Body of pancreas (tissue), 4 donors: ENCODE measurements around the gene TSPAN14. TPM values are rescaled to one million over a fixed set of nuclear protein-coding genes. Genes with fewer than 3 reads are reported as not detected.

Experiments
- ATAC-seq: fragments of 150-250 bp; one replicate; pipeline ENCODE4 v1.9.1; 2016
- DNase-seq, 4 donors: peaks; one replicate each; pipeline ENCODE4 v3.0.0-alpha.2; 2019
- H3K27ac ChIP-seq, 4 donors: fragments of 200-600 bp; sonication (generic); 1 replicate in 3 of 4; 2 replicates in 1 of 4; pipeline versions ENCODE4 v1.5.1 to v1.6.1; 2016 to 2019; ENCODE audit warnings: mild to moderate bottlenecking in 1 of 4, mixed read lengths in 1 of 4, moderate library complexity in 1 of 4
- H3K27me3 ChIP-seq, 2 donors: fragments of 200-600 bp; sonication (generic); one replicate each; pipeline ENCODE4 v1.6.0; 2016; ENCODE audit warnings: mild to moderate bottlenecking in 1 of 2
- H3K36me3 ChIP-seq, 2 donors: fragments of 200-600 bp; sonication (generic); replicated peaks in 1 of 2; 2 replicates each; pipeline ENCODE4 v1.5.1; 2016; ENCODE audit warnings: low read depth in 2 of 2; ENCODE audit not compliant: insufficient read depth in 1 of 2
- H3K4me1 ChIP-seq: fragments of 200-600 bp; sonication (generic); one replicate; pipeline ENCODE4 v1.6.0; 2016
- H3K4me3 ChIP-seq, 2 donors: fragments of 200-600 bp; sonication (generic); 1 replicate in 1 of 2; 2 replicates in 1 of 2; pipeline ENCODE4 v1.5.1; 2016 to 2019
- H3K9me3 ChIP-seq, 3 donors: fragments of 200-600 bp; sonication (generic); 1 replicate in 2 of 3; 2 replicates in 1 of 3; pipeline ENCODE4 v1.5.1; 2016
- POLR2A ChIP-seq, 3 donors: fragments of 450-650 bp; IDR thresholded peaks; one replicate each; pipeline ENCODE4 v1.6.1; 2016; ENCODE audit warnings: antibody characterized with exemption in 3 of 3, mild to moderate bottlenecking in 2 of 3
- WGBS, 2 donors: methylation state at CpG; one replicate each; pipeline ENCODE4 v1.1.5; 2017; 5-methylcytosine and 5-hydroxymethylcytosine counted together
- intact Hi-C: fragments of 100-400 bp; cut with DNase I; formaldehyde crosslinking; loops from one replicate; pipeline ENCODE4 v1.15.1; 2023
- total RNA-seq, 2 donors: library from RNA; depleted of rRNA; stranded (reverse); fragments of >200 nt; gene quantifications; one replicate each; pipeline ENCODE4 v1.1.0, GENCODE V29; 2016
- TF ChIP-seq, protein P1 (sequence below), 7 experiments: fragments of 450-650 bp in 4 of 7; fragments of 200-600 bp in 3 of 7; sonication (generic) in 3 of 7; IDR thresholded peaks; one replicate each; pipeline ENCODE4 v1.5.1; 2016 to 2019; ENCODE audit warnings: antibody characterized with exemption in 7 of 7

Gene TSPAN14
- total RNA-seq, 2 donors from 2014 or later = 22.3 to 63.0 TPM

DNA sequence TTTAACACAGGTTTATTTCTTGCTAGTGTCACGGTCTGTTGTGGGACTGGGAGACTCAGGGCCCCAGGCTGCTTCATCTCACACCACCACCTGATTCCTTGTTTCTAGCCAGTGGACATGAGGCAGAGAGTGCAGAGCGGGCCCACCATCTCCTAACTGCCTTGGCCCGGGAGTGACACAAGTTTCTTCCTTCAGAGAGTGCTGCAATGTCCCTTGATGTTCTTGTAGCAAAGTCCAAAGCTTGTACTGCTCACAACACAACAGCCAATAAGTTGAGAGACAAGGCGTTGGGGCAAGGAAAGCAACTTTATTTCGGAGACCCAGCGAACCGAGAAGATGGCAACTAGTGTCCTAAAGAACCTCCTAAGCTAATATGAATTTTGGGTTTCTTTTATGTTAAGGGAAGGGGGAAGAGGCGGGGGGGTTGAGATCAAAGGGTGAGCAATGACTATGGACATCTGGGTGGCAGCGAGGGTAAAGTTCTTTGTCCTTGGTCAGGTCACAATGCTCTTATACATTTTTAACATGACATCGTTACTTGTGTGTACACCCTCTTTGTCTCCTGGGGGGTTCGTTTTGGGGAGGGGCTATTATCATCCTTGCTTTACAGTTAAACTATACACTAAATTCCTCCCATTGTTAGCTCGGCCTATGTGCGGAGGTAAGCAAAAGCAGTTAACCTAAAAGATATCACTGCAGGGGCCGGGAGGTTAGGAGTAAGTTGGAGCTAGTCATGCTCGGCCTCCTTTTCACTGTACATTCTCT is 115.2 kb downstream of the TSPAN14 start:
- Histone ChIP-seq H3K27me3 (no peaks in the 10 kb centered on the region), H3K27ac (no peak overlapping the region), H3K4me3 (no peak overlapping the region), H3K4me1 (no peaks in the 10 kb centered on the region), H3K9me3 (no peaks in the 10 kb centered on the region), H3K36me3 (no peaks in the 10 kb centered on the region)
- DNase-seq (no peak), ATAC-seq (no peak)
- intact Hi-C loops = no loop called here
- 78 to 80% methylated on average over 14 of the region's 15 CpGs for WGBS, 2 donors
- TF ChIP-seq POLR2A (IDR thresholded peaks at IDR 0.05) = no peak
- TF ChIP-seq, protein P1, sequence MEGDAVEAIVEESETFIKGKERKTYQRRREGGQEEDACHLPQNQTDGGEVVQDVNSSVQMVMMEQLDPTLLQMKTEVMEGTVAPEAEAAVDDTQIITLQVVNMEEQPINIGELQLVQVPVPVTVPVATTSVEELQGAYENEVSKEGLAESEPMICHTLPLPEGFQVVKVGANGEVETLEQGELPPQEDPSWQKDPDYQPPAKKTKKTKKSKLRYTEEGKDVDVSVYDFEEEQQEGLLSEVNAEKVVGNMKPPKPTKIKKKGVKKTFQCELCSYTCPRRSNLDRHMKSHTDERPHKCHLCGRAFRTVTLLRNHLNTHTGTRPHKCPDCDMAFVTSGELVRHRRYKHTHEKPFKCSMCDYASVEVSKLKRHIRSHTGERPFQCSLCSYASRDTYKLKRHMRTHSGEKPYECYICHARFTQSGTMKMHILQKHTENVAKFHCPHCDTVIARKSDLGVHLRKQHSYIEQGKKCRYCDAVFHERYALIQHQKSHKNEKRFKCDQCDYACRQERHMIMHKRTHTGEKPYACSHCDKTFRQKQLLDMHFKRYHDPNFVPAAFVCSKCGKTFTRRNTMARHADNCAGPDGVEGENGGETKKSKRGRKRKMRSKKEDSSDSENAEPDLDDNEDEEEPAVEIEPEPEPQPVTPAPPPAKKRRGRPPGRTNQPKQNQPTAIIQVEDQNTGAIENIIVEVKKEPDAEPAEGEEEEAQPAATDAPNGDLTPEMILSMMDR (IDR thresholded peaks at IDR 0.05) = no peak

DNA sequence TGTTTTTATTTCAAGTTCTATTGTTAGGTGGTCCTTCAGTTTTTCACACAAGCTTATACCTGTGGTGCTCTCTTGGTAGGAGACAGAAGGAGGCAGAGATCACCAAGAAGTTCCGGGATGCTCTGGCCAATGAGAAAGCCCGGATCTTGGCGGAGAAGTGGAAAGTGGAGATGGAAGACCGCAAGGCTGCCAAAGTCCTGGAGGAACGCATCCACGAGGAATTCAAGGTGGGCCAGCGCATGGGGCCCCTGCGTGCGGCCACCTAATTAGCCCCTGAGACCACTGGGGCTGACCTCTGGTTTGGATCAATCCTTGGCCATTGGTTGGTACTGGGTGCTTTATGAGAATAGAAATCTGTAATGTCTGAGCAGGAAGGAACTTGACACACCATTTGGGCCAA is 117.2 kb downstream of the TSPAN14 start:
- Histone ChIP-seq H3K27ac (no peak overlapping the region), H3K36me3 (no peaks in the 10 kb centered on the region), H3K4me1 (no peaks in the 10 kb centered on the region), H3K9me3 (no peaks in the 10 kb centered on the region), H3K4me3 (no peak overlapping the region), H3K27me3 (no peaks in the 10 kb centered on the region)
- TF ChIP-seq, protein P1 (IDR thresholded peaks at IDR 0.05) = no peak
- no peak for TF ChIP-seq POLR2A (IDR thresholded peaks at IDR 0.05)
- intact Hi-C loops = no loop called here
- 87 to 92% methylated on average over 9 of the region's 9 CpGs for WGBS, 2 donors
- no peak for DNase-seq
- ATAC-seq = no peak

GRCh38 chr10:80579181-80579763 is 125.2 kb downstream of the TSPAN14 start:
- intact Hi-C loops = no loop called here
- Histone ChIP-seq H3K27me3 (no peaks in the 10 kb centered on the region), H3K9me3 (peaks cover 0 to 7% (median 0%) of the 10 kb centered on the region in 3 donors), H3K4me1 (no peaks in the 10 kb centered on the region), H3K36me3 (no peaks in the 10 kb centered on the region), H3K4me3 (no peak overlapping the region), H3K27ac (no peak overlapping the region)
- no peak for TF ChIP-seq POLR2A (IDR thresholded peaks at IDR 0.05)
- TF ChIP-seq, protein P1 (IDR thresholded peaks at IDR 0.05) = no peak
- ATAC-seq (no peak), DNase-seq (no peak)
- WGBS, 2 donors = 15 to 22% methylated on average over 5 of the region's 5 CpGs

- peaks cover 0 to 7% (median 0%) of the 10 kb centered on the region in 3 donors for H3K9me3 ChIP-seq
Measured at GRCh38 chr10:80579849-80580637, 125.9 kb downstream of the TSPAN14 start.

More at GRCh38 chr10:80579849-80580637, 125.9 kb downstream of the TSPAN14 start:
- H3K4me1 ChIP-seq = no peaks in the 10 kb centered on the region
- WGBS, 2 donors = 63 to 73% methylated on average over 5 of the region's 5 CpGs
- intact Hi-C loops = no loop called here
- no peaks in the 10 kb centered on the region for H3K27me3 ChIP-seq
- no peak overlapping the region for H3K4me3 ChIP-seq
- H3K36me3 ChIP-seq = no peaks in the 10 kb centered on the region
- no peak for ATAC-seq
- TF ChIP-seq, protein P1 (IDR thresholded peaks at IDR 0.05) = no peak
- TF ChIP-seq POLR2A (IDR thresholded peaks at IDR 0.05) = no peak
- no peak for DNase-seq
- H3K27ac ChIP-seq = no peak overlapping the region
